Activated T-helper 1 cell treated with anti-CD3 and anti-CD28 coated beads, Interleukin-12 subunit alpha, Interleukin-12 subunit beta, Interleukin-2, Interleukin-4 antibody, amounts not matched to agents 30 ng/mL and 10 ng/mL and 1 ng/mL, durations not matched to agents 14 hours and 24 hours and 36 hours (primary cell): ENCODE results near the gene OMA1. TPM values are rescaled to one million over a fixed set of nuclear protein-coding genes. Genes with fewer than 3 reads are reported as not detected.

ENCODE experiments used
- DNase-seq: peaks from one replicate; pipeline ENCODE4 v3.0.0; 2021; ENCODE audit warnings: low spot score
- H3K27ac Mint-ChIP-seq: one replicate; pipeline ENCODE4 v1.8.0; 2021; ENCODE audit warnings: mild to moderate bottlenecking, mixed read lengths
- H3K27me3 Mint-ChIP-seq: one replicate; pipeline ENCODE4 v1.8.0; 2022; ENCODE audit warnings: mild to moderate bottlenecking, moderate library complexity, mixed read lengths; ENCODE audit not compliant: insufficient read depth
- H3K36me3 Mint-ChIP-seq: one replicate; pipeline ENCODE4 v1.8.0; 2021; ENCODE audit warnings: low read depth, mixed read lengths
- H3K4me1 Mint-ChIP-seq: one replicate; pipeline ENCODE4 v1.8.0; 2021; ENCODE audit warnings: low read depth, mixed read lengths
- H3K4me3 Mint-ChIP-seq: one replicate; pipeline ENCODE4 v1.8.0; 2021; ENCODE audit warnings: mild to moderate bottlenecking, moderate library complexity, mixed read lengths
- H3K9me3 Mint-ChIP-seq: one replicate; pipeline ENCODE4 v1.8.0; 2021; ENCODE audit warnings: mixed read lengths
- intact Hi-C: fragments of 100-400 bp; cut with micrococcal nuclease; formaldehyde crosslinking; loops from one replicate; pipeline ENCODE4 v1.15.1; 2024
- total RNA-seq: library from RNA; stranded (reverse); gene quantifications from 2 replicates; pipeline ENCODE4 v1.2.3, GENCODE V29; 2022

The OMA1 gene
- total RNA-seq, 1 donor from 2014 or later, result 12.9 TPM

DNA sequence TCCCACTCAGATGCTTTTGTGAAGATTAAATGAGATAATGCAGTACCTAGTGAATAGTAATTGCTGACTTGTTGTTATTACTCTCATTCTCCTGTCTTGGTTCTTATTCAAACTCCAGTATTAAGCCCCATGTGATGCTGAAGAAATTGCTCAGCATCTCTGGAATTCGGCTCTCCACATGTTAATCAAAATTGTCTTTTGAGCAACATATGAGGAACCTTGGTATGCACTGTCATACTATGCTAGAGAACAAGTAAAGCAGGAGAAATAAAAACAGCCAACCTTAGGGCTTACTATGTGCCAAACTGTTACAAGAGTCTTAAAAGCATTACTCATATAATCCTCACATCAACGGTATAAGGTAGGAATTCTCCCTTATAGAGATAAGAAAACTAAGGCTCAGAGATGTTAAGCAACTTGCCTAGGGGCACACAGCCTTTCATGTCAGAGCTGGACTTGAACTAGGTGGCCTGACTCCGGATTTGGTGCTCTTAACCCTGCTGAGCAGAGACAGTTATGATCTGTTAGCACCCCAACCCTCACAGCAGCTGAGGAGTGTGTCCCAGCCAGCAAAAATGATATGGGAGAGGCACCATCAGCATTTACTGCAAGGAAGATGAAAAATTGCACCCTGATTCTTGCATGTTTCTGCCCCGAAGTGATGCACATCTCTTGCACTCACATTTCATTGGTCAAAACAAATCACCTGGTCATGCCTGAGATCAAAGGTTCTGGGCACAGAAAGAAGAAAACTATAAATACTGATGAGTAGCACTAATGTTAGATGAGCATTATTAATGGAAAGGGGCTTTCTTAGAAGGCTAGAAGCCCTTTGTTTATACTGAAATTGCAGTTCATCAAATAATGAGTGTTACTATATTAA, 102.3 kb downstream of the OMA1 start:
- intact Hi-C loops, result no loop called here
- DNase-seq, result no peak
- Mint-ChIP-seq H3K36me3 (no peaks in the 10 kb centered on the region), H3K9me3 (no peaks in the 10 kb centered on the region), H3K4me1 (no peaks in the 10 kb centered on the region), H3K27ac (no peak overlapping the region), H3K4me3 (no peak overlapping the region), H3K27me3 (no peaks in the 10 kb centered on the region)

GRCh38 chr1:58442114-58442513, 104.4 kb downstream of the OMA1 start:
- no peaks in the 10 kb centered on the region for H3K4me1 Mint-ChIP-seq
- no peaks in the 10 kb centered on the region for H3K36me3 Mint-ChIP-seq
- intact Hi-C loops, result no loop called here
- H3K27ac Mint-ChIP-seq, result no peak overlapping the region
- DNase-seq, result no peak
- no peaks in the 10 kb centered on the region for H3K9me3 Mint-ChIP-seq
- no peaks in the 10 kb centered on the region for H3K27me3 Mint-ChIP-seq
- H3K4me3 Mint-ChIP-seq, result no peak overlapping the region

GRCh38 chr1:58441699-58442098, 104.8 kb downstream of the OMA1 start:
- intact Hi-C loops, result no loop called here
- Mint-ChIP-seq H3K4me1 (no peaks in the 10 kb centered on the region), H3K9me3 (no peaks in the 10 kb centered on the region), H3K27me3 (no peaks in the 10 kb centered on the region), H3K4me3 (no peak overlapping the region), H3K27ac (no peak overlapping the region), H3K36me3 (no peaks in the 10 kb centered on the region)
- no peak for DNase-seq

GRCh38 chr1:58440696-58441095, 105.8 kb downstream of the OMA1 start:
- Mint-ChIP-seq H3K4me3 (no peak overlapping the region), H3K9me3 (no peaks in the 10 kb centered on the region), H3K36me3 (no peaks in the 10 kb centered on the region), H3K27ac (no peak overlapping the region), H3K27me3 (no peaks in the 10 kb centered on the region), H3K4me1 (no peaks in the 10 kb centered on the region)
- intact Hi-C loops, result no loop called here
- DNase-seq, result no peak

DNA sequence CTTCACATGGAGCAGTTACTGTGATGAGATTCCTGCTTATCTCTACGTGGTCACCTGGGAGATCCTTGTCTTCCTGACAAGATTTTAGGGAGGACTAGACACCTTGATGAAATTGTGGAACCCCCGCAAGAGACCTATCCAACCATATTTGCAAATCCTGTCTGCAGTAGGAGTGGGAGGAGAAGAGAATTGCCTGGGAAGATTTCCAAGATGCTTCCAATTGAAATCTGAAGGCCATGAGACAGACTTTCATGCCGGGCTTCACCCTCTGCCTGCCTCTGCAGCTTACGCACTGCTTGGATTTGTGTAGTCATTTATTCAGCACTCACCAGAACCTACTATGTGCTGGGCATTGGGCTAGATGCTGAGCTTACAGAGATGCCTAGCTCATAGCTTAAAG, 106.6 kb downstream of the OMA1 start:
- H3K27ac Mint-ChIP-seq, result no peak overlapping the region
- DNase-seq, result no peak
- intact Hi-C loops, result no loop called here
- no peaks in the 10 kb centered on the region for H3K27me3 Mint-ChIP-seq
- H3K36me3 Mint-ChIP-seq, result no peaks in the 10 kb centered on the region
- H3K4me1 Mint-ChIP-seq, result no peaks in the 10 kb centered on the region
- no peak overlapping the region for H3K4me3 Mint-ChIP-seq
- H3K9me3 Mint-ChIP-seq, result no peaks in the 10 kb centered on the region

DNA sequence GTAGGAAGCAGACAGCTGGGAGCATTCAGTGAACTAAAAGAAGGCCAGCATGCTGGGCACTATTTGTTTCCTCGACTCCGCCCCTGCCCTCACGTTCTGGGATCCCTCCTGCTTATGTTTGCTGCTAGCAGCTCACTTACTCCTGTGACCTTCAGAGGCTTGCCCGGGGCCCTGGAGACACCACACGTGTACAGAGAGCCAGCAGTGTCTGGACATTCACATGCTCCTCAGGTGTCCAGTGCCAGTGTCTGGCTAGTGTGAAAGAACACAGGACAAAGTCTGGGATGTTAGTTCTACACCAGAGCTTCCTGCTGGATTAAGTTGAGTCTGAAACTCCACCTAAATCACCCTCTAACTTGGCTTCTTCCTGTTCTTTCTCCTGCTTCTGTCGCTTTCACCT, 108.1 kb downstream of the OMA1 start:
- DNase-seq, result no peak
- intact Hi-C loops, result no loop called here
- H3K36me3 Mint-ChIP-seq, result no peaks in the 10 kb centered on the region
- H3K27ac Mint-ChIP-seq, result no peak overlapping the region
- no peaks in the 10 kb centered on the region for H3K9me3 Mint-ChIP-seq
- H3K4me3 Mint-ChIP-seq, result no peak overlapping the region
- no peaks in the 10 kb centered on the region for H3K4me1 Mint-ChIP-seq
- no peaks in the 10 kb centered on the region for H3K27me3 Mint-ChIP-seq

- H3K27me3 Mint-ChIP-seq, result no peaks in the 10 kb centered on the region
- no peaks in the 10 kb centered on the region for H3K4me1 Mint-ChIP-seq
- intact Hi-C loops, result no loop called here
- H3K36me3 Mint-ChIP-seq, result no peaks in the 10 kb centered on the region
- no peak overlapping the region for H3K27ac Mint-ChIP-seq
- no peaks in the 10 kb centered on the region for H3K9me3 Mint-ChIP-seq
- H3K4me3 Mint-ChIP-seq, result no peak overlapping the region
- no peak for DNase-seq
These were observed 108.9 kb downstream of the OMA1 start for GRCh38 chr1:58437623-58438022.

DNA sequence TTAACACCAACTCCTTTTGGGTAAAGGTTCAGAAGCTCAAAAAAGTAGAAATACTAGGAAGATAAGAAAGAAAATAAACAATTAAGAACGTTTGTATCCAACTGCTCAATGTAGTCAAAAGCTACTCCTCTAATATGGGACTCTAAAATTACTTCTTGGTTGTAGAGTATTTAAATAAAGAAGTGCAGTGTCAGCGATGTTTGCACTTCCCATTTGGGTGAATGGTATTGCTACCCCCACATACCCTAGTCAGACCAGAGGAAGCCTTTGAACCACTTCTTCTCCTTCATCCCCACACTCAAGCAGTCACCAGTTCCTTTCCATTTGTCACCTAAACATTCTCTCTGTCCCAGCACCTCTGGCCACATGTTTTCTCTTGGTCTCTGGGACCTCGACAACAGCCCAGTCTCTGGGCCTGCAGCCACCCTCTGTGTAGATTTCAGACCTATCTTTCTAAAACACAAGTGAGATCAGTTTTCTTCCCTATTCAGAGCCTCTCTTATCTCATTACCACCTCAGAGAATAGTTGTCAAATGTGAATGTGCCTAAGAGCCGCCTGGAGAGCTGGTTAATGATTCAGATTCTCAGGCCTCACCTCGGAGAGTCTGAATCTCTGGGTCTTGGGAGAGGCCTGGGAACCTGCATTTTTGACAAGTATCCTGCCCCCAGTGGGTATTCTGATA, 109.8 kb downstream of the OMA1 start:
- Mint-ChIP-seq H3K9me3 (no peaks in the 10 kb centered on the region), H3K4me1 (no peaks in the 10 kb centered on the region), H3K36me3 (no peaks in the 10 kb centered on the region)

GRCh38 chr1:58435376-58435775, 111.2 kb downstream of the OMA1 start:
- H3K27me3 Mint-ChIP-seq, result no peaks in the 10 kb centered on the region
- no peaks in the 10 kb centered on the region for H3K9me3 Mint-ChIP-seq
- H3K4me3 Mint-ChIP-seq, result no peak overlapping the region
- no peak overlapping the region for H3K27ac Mint-ChIP-seq
- no peaks in the 10 kb centered on the region for H3K4me1 Mint-ChIP-seq
- no peak for DNase-seq
- no peaks in the 10 kb centered on the region for H3K36me3 Mint-ChIP-seq
- intact Hi-C loops, result no loop called here

More for the DNA sequence above, 109.8 kb downstream of the OMA1 start:
- H3K4me3 Mint-ChIP-seq, result no peak overlapping the region
- no peak overlapping the region for H3K27ac Mint-ChIP-seq
- no peak for DNase-seq
- no peaks in the 10 kb centered on the region for H3K27me3 Mint-ChIP-seq
- intact Hi-C loops, result no loop called here

DNA sequence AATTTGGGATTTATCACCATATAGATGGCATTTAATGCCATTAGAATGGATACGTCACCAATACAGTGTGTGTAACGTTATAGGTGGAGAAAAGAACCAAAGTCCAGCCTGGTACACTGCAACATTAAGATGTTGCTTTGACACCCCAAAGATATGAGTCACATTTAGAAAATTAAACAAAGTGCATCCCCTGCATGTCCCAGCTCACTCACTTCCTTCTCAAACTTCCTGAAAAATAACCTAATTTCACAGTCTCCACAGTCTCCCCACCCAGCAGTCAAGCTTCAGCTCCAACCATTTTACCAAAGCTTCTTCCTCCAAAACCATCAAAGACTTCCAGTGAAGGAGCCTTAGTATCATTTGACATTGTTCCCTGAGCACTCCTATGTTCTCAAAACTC, 111.9 kb downstream of the OMA1 start:
- H3K4me1 Mint-ChIP-seq, result no peaks in the 10 kb centered on the region

DNA sequence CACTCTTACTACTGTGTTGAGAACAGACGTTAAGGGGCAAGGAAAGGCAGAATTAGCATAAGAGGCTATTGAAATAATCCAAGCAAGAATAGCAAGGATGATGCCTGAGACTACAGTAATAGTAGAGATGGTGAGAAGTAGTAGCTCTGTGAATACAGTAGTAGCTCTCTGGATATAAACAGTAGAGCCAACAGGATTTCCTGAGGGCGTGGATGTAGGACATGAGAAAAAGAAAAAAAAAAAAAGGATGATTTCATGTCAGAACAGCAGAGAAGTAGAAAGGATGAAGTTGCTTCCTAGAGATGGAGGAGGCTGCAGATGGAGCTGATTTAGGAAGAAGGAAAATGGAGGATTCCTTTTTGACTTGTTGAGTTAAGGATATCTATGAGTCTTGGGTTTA, 112.3 kb downstream of the OMA1 start:
- H3K36me3 Mint-ChIP-seq, result no peaks in the 10 kb centered on the region
- H3K27ac Mint-ChIP-seq, result no peak overlapping the region
- no peaks in the 10 kb centered on the region for H3K4me1 Mint-ChIP-seq
- no peaks in the 10 kb centered on the region for H3K9me3 Mint-ChIP-seq
- intact Hi-C loops, result no loop called here
- no peaks in the 10 kb centered on the region for H3K27me3 Mint-ChIP-seq
- no peak for DNase-seq
- H3K4me3 Mint-ChIP-seq, result no peak overlapping the region

More for the DNA sequence above, 111.9 kb downstream of the OMA1 start:
- intact Hi-C loops, result no loop called here
- no peak for DNase-seq
- H3K4me3 Mint-ChIP-seq, result no peak overlapping the region
- no peak overlapping the region for H3K27ac Mint-ChIP-seq
- H3K27me3 Mint-ChIP-seq, result no peaks in the 10 kb centered on the region
- H3K36me3 Mint-ChIP-seq, result no peaks in the 10 kb centered on the region
- H3K9me3 Mint-ChIP-seq, result no peaks in the 10 kb centered on the region

DNA sequence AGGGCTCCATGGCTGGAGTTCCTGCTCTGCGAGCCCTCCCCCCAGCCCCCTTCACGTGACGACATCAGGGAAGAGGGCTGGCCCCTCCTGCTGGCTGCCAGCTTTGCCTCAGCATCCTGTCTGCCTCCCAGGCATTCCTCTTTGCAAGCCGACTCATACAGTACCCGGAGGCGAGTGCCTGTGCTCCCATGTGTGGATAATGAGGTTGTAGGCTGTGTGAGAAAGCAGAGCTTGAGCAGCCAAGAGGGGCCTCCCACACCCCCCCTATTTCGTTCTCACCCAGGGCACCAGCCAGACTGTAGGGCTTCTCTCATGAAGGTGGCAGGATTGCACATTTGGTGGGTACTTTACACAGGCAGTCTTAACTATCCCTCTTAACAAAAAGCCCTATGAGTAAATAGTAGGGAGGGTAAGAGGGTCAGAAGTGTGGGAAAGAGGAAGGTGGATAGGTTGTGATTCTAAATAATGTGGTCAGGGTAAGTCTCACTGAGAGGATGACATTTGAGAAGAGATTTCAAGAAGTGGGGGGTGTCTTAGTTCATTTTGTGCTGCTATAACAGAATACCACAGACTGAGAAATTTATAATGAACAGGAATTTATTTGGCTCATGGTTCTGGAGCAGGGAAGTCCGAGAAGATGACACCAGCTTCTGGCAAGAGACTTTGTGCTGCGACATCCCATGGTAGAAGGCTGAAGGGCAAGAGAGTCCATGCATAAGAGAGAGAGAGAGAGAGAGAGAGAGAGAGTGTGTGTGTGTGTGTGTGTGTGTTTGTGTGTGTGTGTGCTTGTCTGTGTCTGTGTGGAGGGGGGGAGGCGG, 113.5 kb downstream of the OMA1 start:
- H3K36me3 Mint-ChIP-seq, result no peaks in the 10 kb centered on the region

More for the DNA sequence above, 113.5 kb downstream of the OMA1 start:
- Mint-ChIP-seq H3K27me3 (no peaks in the 10 kb centered on the region), H3K4me3 (no peak overlapping the region), H3K9me3 (no peaks in the 10 kb centered on the region), H3K27ac (no peak overlapping the region), H3K4me1 (no peaks in the 10 kb centered on the region)
- DNase-seq, result no peak
- intact Hi-C loops, result no loop called here
